GM12801 (cell line): Measurements from ENCODE around the gene PCNT.

Experiments used
- TF ChIP-seq, protein P1 (sequence below): IDR thresholded peaks from one replicate; pipeline ENCODE4 v1.5.1; 2011; ENCODE audit warnings: control low read depth; ENCODE audit not compliant: insufficient read length; ENCODE audit errors: extremely low read depth

Gene PCNT

DNA sequence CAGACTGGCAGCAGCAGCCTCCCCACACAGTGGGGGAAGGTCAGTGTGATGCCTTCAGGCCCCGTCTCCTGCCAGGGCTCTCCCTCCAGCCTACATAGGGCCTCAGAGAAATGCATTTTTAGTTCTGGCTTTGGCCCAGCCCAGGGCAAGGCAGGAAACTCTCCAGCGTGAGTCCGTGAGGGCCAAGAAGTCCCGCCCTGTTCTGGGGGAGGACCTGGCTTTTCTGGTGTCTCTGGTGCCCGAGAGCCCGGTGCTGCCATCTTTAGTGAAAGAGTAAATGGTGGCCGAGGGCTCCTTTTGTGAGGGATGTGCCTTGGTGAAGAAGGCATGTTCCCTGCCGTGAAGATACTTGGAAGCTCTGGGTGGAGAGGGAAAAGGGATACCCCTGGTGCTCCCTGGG lies 120.0 kb downstream of the PCNT start:
- TF ChIP-seq, protein P1, sequence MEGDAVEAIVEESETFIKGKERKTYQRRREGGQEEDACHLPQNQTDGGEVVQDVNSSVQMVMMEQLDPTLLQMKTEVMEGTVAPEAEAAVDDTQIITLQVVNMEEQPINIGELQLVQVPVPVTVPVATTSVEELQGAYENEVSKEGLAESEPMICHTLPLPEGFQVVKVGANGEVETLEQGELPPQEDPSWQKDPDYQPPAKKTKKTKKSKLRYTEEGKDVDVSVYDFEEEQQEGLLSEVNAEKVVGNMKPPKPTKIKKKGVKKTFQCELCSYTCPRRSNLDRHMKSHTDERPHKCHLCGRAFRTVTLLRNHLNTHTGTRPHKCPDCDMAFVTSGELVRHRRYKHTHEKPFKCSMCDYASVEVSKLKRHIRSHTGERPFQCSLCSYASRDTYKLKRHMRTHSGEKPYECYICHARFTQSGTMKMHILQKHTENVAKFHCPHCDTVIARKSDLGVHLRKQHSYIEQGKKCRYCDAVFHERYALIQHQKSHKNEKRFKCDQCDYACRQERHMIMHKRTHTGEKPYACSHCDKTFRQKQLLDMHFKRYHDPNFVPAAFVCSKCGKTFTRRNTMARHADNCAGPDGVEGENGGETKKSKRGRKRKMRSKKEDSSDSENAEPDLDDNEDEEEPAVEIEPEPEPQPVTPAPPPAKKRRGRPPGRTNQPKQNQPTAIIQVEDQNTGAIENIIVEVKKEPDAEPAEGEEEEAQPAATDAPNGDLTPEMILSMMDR = no peak

DNA sequence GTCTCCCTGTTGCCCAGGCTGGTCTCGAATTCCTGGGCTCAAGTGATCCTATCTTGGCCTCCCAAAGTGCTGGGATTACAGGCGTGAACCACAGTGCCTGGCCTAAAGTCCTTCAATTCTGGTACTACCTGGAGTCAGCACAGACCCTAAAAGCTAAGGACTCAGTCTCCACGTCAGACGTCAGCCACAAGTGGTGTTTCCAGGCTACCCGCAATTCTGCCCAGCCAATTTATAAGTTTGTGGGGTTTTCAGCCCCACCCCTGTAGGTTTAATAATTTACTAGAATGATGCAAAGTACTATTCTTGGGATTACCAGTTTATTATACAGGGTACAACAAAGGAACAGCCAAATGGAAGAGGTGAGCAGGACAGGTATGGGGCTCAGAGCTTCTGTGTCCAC lies 124.2 kb downstream of the PCNT start:
- TF ChIP-seq, protein P1 = no peak

DNA sequence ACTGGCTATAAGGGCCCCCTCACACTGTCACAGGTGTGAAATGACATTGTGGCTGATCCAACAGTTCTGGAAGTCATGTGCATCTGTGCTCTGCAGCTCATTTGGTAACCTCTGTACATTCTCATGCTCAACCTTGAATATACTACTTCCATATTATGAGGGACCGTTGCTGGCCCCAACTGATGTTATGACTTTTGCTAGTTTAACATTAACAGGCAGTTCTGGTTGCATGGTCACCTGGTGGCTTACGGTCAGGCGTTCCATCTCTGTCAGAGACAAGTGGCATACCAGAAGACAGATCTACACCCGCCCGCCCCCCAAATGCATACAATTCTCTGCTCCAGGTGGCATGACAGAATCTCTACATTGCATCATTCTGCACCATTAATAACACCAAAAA lies 128.8 kb downstream of the PCNT start:
- TF ChIP-seq, protein P1 = no peak

DNA sequence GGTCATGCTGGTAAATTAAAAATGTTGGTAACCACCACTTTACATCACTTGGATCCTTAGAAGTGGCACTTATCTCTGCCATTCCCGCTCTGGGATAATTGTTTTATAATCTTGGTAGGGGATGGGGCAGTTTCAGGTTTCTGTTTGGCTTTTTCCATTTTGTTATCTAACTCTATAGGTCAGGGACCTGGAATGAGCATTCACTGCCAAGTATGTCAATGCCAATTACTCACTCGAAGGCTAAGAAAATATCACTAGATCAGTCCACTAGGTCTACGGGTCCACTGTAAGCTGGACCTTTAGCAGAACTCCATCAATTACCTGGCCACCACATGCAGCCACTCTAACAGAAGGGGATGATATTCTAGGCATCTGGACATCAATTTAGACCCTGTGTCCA lies 130.2 kb downstream of the PCNT start:
- TF ChIP-seq, protein P1 = no peak

DNA sequence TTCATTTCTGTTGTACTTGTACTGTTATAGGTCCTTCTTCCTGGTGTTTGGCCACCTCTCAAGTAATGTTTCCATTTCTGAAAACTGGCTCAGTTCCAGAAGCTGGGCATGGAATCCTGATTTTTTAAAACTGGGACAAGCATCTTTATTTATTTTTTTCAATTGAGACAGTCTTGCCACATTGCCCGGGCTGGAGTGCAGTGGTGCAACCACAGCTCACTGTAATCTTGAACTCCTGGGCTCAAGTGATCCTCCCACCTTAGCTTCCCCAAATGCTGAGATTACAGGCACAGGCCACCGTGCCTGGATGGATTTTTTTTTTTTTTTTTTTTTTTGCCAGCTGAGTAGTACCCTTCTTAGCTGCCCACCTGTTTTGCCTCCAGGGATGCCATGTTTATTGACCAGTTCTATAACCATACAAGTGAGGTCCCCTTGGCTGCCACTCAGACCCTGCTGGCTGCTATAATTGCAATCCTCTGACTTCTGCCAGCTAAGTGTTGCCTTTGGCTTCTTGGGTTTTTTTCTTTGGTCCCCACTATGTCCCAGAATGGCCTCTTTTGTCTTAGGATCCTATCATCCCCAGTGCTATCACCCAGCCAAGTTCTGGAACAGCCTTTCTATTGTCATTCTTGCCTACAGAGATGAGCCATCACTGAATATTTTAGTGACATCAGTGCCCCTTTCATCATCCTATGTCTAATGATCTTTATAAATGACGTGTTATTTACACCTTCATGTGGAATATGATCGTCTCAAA lies 130.9 kb downstream of the PCNT start:
- TF ChIP-seq, protein P1 = no peak

DNA sequence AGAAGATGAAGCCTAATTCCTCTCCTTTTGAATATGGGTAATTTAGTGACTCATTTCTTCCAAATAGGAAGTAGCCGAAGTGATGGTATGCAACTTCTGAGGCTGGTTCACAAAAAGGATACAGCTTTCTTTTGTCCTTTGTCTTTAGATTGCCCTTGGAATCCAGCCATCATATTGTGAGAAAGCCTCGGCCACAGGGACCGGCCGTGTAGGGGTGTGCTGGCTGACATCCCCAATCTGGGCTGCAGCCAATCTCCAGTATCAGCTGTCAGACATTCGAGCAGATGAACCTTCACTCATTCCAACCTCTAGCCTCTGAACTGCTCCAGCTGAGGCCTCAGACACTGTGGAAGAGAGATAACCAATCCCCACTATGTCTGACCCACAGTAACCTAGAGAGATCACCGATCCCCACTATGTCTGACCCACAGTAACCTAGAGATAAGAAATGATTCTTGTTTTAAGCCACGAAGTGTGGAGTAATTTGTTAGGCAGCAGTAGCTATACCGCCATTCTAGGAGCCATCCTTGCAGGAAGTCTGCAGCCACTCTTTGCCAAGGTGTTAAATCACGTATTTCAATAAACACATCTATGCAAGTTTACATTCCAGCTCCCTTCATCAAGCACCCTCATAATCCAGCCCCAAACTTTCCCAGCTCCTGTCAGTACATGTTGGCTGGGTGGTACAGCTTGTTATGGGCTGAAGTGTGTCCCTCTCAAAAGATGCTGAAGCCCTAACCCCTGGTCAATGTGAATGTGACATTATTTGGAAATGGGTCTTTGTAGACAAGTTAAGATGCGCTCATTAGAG lies 131.8 kb downstream of the PCNT start:
- TF ChIP-seq, protein P1 = no peak

DNA sequence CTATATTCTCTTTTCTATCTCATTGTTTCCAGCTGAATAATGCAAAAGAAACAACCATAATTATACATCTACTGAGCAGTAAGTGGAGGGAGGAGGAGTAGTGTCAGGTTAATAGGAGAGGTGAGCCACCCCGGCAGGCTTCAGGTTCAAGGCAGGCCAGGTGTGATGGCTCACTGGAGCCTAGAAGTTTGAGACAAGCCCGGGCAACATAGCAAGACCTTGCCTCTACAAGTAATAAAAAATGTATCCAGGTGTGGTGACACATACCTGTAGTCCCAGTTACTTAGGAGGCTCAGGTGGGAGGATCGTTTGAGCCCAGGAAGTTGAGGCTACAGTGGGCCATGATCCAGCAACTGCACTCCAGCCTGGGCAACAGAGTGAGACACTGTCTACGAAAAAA lies 132.8 kb downstream of the PCNT start:
- TF ChIP-seq, protein P1 = no peak
